Stimulated activated CD8-positive, alpha-beta memory T cell treated with anti-CD3 and anti-CD28 coated beads, Interleukin-7, amount 100 ng/mL, for 24 hours (primary cell): ENCODE data around the gene LAPTM4A.
A peak's percentile ranks its signal among the peaks of the same experiment; 100 is the strongest.
"Not testable (repeated sequence)": the region's sequence is repeated elsewhere in the genome, so short reads cannot be mapped to it uniquely, and the experiment has no call there.

Experiments
- DNase-seq: peaks from one replicate; pipeline ENCODE4 v3.0.0-alpha.2; 2020; ENCODE audit warnings: low read depth

LAPTM4A gene

DNA sequence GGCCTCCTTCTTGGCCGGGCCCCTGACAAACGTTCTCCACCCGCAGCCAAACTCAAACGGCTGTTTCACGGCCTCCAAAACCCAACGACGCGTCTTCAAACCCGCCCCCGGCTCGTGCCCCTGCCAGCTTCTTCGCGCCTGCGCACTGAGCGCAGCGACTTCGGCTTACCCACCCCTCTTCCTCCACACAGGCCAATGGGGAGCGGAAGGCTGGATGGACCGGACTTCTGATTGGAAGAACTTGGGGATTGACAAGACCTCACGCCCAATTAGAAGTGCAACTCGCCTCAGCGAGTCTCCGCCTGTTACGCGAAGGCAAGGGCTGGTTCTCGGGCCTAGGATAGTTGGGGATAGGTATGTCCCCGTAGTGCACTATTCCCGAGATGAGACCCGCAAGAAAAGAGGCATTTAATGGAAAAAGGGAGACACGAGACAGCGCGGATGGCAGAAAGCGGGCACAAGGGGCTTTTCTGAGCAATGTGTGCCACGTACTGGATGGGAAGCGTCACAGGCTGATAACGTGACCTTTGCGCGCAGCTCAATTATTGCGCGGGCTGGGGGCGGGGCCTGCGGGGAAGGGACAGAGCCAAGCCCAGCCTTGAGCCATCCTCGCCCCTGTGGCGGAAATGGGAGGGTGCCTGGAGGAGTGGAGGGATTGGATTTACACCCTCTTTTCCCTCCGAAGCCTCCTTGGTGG lies at the start of gene LAPTM4A:
LAPTM4A (minus strand) TSS at position 97 of the 697 bp plus-strand sequence. CDS start 108 bp downstream, outside the sequence.
- DNase-seq, result peak; percentile 90

- DNase-seq, result no peak
Observed at GRCh38 chr2:20100711-20101110, 49.3 kb upstream of the LAPTM4A start.

DNA sequence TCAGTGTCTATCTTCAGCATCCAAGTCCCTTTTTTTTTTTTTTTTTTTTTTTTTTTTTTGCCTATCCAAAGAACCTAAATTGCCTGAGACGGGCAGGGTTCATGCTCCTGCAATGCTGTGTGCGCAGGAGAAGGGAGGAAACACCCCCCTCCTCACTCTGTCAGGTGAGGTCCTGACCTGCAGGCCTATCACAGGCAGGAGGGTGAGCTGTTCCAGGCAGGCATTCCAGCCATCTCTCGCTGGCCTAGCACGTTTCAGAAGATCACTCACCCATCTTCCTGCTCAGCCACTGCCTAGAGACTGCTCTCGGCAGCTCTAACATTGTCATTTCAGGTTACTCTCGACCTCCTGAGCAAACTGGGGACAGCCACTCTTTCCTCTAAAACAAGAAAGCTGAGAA lies 48.4 kb upstream of the LAPTM4A start:
- no peak for DNase-seq

DNA sequence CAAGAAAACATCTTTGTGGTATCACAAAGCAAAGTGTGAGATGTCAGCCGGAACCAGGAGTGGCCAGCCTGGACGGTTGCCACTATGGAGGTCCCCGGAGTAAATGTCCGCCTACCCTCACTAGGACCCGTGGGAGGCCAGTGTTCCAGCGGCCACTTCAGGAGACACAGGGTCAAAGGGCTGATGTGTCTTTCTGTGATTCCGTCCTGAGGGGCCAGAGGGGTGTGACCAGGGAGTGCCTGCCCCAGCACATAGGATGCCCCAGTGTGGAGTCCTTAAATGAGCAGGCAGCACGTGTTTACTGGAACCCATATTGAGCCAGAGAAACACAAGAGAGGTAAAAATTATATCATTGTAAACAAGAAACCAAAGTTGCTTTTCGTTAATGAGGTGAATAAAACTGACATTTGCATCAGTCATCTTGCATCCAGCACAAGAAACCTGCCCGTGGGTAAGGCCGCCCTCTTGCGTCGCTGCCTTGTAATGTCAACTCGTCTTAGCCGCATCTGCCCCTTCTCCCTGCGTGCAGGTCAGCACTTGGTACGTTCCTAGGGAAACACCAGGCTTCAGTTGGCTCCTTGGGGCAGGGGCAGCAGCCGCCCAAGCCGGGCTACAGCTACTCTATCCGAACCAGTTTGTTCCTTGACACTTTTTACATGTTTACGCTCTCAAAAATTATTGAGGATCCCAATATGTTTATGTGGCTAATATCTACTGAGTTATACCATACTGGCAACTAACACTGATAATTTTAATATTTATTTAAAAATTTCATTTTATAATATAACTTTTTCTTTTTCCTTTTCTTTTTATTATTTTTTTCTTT lies 46.7 kb upstream of the LAPTM4A start:
- DNase-seq, result peak; percentile 49

GRCh38 chr2:20095469-20095868 lies 44.0 kb upstream of the LAPTM4A start:
- no peak for DNase-seq

DNA sequence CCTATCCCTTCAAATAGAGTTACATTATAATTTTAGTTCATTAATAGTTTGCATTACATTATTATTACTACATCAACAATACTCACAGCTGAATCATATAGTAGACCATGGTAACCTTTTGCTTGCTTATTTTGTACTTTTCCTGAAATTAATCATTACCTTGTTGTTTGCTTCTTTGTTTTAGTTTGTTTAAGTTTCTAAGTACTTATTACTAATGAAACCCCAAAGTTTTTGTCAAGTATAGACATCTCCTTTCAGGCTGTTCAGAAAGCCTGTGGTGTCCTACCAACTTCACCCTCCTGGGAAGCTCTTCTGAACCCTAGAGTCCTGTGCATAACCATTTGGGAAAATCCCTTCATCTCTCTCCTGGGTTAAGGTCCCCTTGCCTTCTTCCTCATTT lies 43.5 kb upstream of the LAPTM4A start:
- no peak for DNase-seq

- DNase-seq, result no peak
Observed at GRCh38 chr2:20094142-20094755, 42.8 kb upstream of the LAPTM4A start.

- DNase-seq, result no peak
Observed at GRCh38 chr2:20093263-20094141, 42.1 kb upstream of the LAPTM4A start.

GRCh38 chr2:20092901-20093235 lies 41.4 kb upstream of the LAPTM4A start:
- no peak for DNase-seq

DNA sequence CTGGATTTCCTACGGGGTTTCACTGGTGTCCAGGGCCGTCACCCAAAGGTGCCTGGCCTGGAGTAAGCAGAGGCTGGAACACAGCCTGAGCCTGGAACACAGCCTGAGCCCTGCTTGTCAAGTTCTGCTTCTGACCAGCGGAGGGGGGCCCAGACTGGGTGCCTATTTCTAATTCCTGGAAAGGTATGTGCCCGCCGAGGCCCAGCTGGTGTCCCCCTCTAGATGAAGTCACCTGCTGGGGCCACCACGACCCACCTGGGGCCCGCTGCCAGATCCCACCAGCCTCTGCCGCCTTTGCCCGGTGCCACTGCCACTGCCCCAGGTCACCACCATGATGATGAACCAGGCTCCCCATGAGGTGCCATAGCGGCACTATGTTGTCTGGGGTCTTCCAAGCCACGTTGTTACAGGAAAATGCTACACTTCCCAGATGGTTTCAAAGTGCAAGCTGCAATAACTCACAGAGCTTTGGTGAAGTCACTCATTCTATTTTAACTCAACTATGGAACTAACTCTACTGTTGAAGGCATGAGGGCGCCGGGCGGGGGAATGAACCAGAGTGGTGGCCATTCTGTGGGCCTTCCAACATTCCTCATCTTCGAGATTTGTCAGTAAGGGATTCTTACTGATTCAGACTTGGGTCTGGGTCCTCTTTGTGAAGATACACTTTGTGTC lies 40.9 kb upstream of the LAPTM4A start:
- no peak for DNase-seq

GRCh38 chr2:20091305-20091991 lies 40.0 kb upstream of the LAPTM4A start:
- no peak for DNase-seq

- no peak for DNase-seq
Observed at GRCh38 chr2:20089715-20090464, 38.5 kb upstream of the LAPTM4A start.

- DNase-seq, result not testable (repeated sequence)
Observed at GRCh38 chr2:20085909-20086308, 34.5 kb upstream of the LAPTM4A start.

GRCh38 chr2:20082812-20083211 lies 31.4 kb upstream of the LAPTM4A start:
- not testable (repeated sequence) for DNase-seq

- no peak for DNase-seq
Observed at GRCh38 chr2:20081841-20082240, 30.4 kb upstream of the LAPTM4A start.

DNA sequence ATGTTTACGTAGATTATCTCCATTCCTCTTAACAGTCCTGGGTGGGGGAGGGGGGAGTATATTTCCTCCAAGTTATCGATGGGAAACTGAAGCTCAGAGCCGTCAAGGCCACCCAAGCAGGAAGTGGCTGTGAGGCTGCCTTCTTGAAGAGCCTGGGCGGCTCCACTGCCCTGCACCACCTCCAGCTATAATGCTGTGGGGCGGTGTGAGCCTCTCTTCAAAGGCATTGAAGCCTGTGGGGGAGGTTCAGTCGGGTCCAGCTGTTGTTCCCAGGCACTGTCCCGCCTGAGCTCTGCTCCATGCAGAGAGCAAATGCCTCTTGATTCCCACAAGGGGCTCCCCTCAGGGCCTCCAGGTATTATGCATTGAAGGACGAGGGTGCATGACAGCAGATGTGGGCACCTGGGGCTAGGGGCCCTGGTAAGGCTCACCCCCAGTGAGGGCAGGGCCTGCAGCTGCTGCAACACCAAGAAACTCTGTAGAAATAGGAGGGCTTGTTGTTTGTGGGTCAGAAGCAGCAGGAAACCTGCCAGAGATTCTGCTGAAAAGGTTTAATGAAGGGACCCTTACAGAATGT lies 29.5 kb upstream of the LAPTM4A start:
- DNase-seq, result no peak

DNA sequence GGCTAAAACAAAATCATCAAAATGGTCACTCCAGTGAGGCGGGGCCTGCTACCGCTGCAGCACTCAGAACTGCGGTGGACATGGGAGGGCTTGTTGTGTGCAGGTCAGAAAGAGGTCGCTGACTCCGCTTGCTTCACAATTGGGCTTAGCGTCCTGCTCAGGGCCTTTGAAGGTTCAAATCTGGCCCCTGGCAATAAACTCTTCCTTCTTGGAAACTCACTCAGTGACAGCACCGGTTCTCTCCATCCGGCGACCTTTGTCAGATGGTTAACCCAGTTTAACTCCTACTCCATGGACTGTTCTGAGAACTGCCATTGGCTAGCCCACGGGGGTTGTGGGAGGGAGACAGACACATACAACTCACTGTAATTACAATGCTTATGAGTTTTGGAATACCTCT lies 29.0 kb upstream of the LAPTM4A start:
- DNase-seq, result no peak

DNA sequence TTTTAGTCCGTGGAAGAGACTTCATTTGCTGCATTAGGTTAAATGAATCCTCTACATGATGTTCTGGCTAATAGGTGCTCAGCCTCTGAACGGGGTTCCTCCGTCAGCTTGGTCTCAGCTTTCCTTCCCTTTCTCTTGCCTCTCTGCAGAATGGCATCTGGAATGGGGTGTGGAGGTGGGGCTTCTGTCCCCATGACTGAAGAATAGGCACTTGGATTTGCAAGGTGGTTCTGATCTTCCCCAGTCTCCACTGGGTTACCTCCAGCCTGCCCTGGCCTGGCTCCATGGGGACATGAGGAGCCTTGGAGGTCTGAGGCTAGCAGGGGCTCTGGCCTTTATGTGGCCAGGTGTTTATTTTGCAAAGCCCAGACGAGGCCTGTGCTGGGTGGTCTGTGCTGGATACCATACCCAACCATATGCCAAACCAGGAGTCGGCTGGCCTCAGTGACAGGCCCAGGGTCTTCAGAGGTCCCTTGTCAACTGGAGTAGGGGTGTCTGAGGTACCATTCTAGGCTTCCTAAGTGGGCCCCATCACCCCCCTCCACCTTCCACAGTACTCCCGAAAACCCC lies 28.2 kb upstream of the LAPTM4A start:
- no peak for DNase-seq

DNA sequence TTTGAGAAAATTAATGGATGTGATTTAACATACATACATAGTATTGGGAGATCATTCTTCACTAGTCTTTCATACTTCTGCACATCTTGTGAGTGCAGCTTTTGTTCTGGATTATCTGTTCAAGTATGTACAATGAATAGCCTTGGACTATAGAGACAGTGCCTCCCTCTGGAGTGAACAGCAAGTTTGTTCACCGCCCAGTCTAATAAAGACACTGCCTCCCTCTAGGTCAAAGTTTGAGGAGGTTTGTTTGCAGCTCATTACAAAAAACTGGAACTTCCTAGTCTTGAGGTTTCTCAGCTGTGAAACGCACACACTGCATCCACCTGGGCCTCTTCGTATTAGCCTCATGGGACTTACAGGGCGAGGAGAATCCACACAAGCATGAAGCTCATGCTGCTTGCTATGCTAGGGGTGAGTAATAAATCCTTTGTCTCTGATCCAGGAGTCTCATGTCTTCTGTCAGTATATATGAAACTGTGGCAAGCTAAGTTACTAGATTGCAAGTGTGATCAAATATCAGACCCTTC lies 26.0 kb upstream of the LAPTM4A start:
- DNase-seq, result no peak
